HG02981 (cell line): Measurements from ENCODE around the gene ARCN1.
"Not testable (repeated sequence)": the region's sequence is repeated elsewhere in the genome, so short reads cannot be mapped to it uniquely, and the experiment has no call there.

Source experiments
- ATAC-seq: cut with Tn5 transposase; IDR thresholded peaks from one replicate; pipeline ENCODE4 v1.9.1; 2021; ENCODE audit warnings: mild to moderate bottlenecking, moderate library complexity; ENCODE audit not compliant: unreplicated experiment

ARCN1 gene

DNA sequence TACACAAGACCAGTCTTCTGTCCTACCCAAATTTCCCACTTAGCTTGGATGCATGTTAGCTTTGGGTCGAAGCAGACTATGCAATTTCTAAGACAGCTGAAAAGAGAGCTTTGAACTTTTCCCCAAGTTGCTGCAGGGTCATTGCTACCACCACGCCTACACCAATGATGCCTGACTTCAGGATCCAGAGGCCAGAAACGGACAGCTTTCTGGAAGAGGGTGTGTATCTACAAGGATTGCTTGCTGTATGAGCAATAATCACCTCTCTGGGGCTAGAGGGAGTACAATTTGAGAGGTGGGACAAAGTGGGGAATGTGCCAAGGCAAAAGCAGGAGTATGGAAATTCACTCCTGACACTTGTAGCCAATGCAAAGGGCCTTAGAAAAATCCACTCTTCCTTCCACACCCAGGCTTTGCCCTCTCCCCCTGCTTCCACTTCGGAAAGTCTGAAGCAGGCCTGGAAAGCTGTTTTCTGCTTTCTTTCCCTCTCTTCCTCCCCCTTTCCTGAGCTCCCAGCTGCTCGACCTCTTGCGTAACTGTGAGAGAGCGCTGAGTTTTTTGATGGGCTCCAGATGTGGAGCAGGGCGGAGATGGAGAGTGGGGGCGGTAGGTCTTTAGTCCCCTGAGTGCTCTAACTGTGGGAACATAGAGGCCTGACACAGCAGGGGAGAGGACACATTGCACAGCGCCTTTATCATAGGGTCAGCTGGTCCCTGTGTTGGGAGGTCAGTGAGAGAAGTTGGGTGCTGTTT lies 33.1 kb downstream of the ARCN1 start:
- no peak for ATAC-seq

DNA sequence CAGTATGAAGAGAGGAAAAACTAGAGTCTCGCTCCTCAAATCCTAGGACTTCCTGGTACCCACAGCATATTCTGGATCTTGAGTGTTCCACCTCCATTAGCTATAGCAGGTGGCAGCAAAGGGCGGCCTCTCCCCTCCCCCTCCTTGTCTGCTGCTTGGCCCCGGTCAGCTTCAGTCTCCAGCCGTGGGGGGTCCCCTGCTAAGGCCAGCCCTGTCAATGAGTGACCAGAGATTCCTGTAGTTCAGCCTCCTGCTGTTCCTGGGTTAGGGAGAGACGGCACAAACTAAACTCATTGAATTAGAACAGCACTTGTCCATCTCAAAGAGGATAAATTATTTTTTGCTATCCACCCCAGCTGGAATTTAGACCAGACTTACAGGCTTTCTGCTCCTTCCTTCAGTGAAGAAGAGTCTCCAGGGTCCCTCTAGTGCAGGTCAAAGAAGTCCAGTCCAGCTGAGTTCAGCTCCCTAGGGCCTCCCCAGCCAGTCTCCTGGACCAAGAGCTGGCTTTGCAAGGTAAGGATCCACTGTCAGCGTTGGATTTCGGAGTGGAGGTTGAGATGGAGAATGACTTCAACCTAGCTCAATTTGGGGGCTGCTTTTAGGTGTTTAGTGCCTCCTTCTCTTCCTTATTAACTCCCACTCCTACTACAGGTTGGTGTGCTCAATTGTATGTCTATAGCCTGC lies 34.1 kb downstream of the ARCN1 start:
- ATAC-seq, result no peak

DNA sequence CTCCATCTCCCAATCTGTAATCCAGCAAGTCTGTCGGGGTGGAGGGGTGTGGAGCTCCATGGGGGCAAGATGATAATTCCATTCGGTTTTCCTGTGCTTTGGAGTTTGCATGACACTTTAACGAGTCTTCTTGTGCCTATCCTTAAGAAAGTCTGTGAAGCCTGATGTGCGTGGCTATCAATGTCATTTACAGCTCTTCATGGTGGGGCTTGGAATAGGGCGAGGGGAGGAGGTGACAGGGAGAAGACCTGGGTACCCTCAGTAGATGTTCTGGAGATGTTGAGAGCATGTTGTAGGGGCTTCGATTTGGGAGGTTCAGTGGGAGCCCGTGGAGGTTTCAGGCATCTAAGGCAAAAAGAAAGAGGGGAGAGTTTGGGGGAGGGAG lies 34.6 kb downstream of the ARCN1 start:
- ATAC-seq, result no peak

GRCh38 chr11:118607401-118608359 lies 35.5 kb downstream of the ARCN1 start, which contains the start of gene PHLDB1:
Gene PHLDB1, plus strand, starts transcription at chr11:118607615. Its CDS starts 6,222 bp downstream, at chr11:118613837.
- no peak for ATAC-seq

DNA sequence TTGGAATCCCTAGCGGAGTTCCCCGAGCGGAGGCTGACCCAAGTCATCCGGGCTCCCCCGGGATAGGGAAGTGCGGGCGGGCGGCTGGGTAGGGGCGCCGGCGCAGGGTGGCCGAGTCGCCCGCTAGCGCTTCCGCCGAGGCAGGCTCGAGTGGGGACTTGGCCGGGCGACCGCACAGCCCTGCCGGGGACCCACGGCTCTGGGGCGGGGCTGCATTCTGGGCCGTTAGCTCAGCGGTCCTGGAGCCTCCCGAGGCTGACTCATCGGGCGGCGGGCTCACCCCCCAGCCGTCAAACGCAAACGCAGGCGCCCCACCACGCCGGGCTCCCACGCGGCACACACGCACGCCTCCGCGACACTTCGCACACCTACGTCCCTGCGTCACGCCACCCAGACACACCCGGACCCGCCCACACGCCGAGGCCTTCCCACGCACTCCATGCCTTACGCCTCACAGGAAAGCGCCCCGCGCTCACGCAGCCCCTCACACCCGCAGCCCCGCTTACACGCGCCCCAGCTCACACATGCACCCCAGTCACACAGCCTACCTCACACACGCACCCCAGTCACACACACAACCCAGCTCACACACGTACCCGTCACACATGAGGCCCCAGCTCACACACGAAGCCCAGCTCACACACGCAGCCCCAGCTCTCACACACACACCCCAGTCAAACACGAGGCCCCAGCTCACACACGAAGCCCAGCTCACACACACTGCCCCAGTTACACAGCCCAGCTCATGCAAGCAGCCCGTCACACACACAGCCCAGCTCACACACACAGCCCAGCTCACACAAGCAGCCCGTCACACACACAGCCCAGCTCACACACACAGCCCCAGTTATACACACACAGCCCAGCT lies 36.4 kb downstream of the ARCN1 start:
- ATAC-seq, result no peak

GRCh38 chr11:118609380-118610224 lies 37.4 kb downstream of the ARCN1 start:
- no peak for ATAC-seq

- ATAC-seq, result no peak
These were observed 38.1 kb downstream of the ARCN1 start for GRCh38 chr11:118610225-118610772.

DNA sequence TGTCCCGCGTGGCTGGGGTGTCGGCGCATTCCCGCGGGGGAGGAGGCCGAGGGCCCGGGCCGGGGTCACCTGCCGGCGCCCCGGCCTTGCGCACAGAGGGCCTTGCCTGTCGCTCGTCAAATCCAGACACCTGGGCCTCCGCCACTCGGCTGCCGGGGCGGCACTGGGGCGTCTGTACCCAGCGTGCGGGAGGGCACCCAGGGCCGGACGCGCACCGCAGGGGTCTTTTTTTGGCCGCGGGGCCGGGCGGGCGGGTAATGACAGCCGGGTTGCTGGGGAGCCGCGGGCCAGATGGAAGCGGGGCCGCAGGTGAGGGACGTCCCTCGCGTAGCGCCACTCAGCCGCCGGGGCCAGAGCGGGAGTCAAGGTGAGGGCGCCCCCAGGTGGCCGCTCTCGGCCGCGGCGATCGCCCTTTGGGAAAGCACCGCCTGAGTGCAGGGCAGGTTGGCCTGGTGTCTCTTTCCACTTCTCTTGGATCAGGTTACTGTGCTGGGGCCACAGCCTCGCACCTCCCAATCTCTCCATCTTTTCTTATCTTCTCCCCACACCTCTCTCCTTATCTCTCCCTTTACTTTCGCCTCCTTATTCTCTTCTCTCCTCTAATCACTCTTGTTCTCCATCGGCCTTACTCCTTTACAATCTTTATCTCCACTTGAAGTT lies 38.7 kb downstream of the ARCN1 start:
- no peak for ATAC-seq

- not testable (repeated sequence) for ATAC-seq
These were observed 39.2 kb downstream of the ARCN1 start for GRCh38 chr11:118611433-118611795.

- no peak for ATAC-seq
These were observed 40.2 kb downstream of the ARCN1 start for GRCh38 chr11:118612378-118612777.

DNA sequence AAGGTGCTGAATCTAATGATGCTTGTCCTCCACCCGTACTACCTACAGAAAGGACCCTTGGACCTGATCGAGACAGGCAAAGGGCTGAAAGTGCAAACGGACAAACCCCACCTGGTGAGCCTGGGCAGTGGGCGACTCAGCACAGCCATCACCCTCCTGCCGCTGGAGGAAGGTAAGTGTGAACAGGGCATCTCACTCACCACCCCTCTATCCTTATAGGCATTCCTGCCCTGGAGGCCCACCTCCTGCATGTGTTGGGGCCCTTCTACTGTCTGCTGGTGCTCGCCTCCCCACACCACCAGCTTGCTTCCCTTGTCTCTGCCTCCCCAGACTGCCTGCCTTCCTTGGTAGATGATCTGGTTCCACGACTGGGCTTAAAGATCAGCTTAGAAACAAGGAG lies 42.3 kb downstream of the ARCN1 start:
- ATAC-seq, result no peak

DNA sequence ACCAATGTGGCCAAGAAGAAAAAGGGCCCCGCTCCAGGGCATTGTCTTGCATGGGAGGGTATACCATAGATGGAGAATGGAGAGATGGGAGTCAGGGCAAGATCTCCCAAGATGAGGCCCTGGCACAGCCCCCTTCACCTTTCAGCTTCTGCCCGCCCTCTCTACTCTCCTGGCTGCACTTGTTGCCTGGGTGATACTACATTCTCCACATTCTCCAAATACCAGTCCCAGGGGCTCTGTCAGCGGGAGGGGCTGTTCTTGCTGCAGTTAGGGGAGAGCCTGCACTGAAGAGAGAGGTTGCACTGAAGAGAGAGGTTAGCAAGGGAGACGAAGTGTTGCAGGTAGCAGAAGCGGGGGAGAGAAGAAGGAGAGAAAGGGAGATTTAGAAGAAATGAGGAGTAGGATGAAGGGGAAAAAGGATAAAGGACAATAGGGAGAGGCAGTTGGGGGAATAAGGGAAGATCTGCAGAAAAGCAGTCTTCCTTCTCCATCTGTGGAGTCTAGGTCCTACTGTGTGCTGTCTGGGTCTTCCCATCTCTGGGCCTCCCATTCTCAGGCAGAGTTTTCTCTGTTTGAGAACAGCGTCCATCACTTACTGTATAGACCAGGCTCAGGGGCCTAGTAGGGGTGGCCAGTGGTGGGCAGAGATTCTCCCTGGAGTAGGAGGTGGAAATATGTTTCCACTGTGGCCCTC lies 43.2 kb downstream of the ARCN1 start:
- ATAC-seq, result no peak

DNA sequence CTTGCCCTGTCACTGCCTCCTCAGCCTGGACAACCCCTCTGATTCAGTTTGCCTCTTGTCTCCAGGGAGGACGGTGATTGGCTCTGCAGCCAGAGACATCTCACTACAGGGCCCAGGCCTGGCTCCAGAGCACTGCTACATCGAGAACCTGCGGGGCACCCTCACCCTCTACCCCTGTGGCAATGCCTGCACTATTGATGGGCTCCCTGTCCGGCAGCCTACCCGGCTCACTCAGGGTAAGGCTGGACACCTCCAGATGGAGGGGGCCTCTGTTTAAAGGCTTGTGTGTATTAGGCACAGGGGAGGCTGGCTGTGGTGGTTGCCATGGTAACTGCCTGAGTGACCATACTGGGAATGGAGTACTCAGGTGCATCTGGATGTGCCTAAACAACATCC lies 43.8 kb downstream of the ARCN1 start:
- no peak for ATAC-seq

GRCh38 chr11:118618115-118618990 lies 46.1 kb downstream of the ARCN1 start:
- no peak for ATAC-seq

- no peak for ATAC-seq
These were observed 46.8 kb downstream of the ARCN1 start for GRCh38 chr11:118618991-118619375.

DNA sequence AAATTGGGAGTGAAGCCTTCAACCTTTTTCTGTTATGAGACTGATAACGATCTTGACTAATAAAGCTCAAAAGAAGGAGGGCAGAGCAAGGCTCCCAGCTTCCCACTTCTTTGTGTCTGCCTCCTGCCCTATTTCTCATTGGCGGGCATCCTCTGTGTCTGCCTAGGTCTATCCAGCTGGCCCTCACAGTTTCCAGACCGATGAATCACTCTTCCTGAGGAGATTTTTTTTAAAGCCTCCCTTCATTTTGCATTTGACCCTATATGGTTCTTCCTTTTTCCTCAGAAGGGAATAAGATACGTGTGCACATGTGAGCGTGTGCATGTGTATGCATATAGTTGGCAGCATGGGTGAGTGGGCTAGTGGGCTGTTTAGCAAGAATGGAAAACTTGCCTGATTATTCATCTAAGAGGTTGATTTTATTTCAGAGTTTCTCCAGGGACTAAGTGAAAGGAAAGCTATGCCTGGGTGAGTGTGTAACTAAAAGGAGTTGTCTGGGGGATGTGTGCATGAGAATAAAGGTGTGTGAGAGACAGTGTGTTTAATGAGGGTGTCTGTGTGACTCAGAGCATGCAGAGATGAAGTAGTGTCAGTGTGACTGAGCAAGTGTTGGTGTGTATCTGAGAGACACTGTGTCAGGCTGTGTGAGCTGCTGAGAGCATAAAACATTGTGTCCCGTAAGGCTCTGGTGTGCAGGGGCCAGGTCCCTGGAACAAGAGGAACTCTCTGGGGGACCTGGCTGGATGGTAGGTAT lies 47.4 kb downstream of the ARCN1 start:
- no peak for ATAC-seq
